Peyer's patch (tissue), 4 donors: Measurements from ENCODE around the gene SPG11. TPM values are rescaled to one million over a fixed set of nuclear protein-coding genes. Genes with fewer than 3 reads are reported as not detected.

Experiments used
- DNase-seq, 3 donors: peaks; one replicate each; pipeline ENCODE4 v3.0.0-alpha.2; 2017 to 2019
- H3K27ac ChIP-seq, 4 donors: fragments of 200-600 bp; sonication (generic); one replicate each; pipeline ENCODE4 v1.5.1; 2016 to 2019
- H3K27me3 ChIP-seq, 2 donors: fragments of 200-600 bp; sonication (generic); one replicate each; pipeline ENCODE4 v1.5.1; 2019
- H3K36me3 ChIP-seq, 3 donors: fragments of 200-600 bp; sonication (generic); one replicate each; pipeline ENCODE4 v1.5.1; 2016 to 2019
- H3K4me1 ChIP-seq, 4 donors: fragments of 200-600 bp; sonication (generic); one replicate each; pipeline ENCODE4 v1.5.1; 2016 to 2019
- H3K4me3 ChIP-seq, 4 donors: fragments of 200-600 bp; sonication (generic); 1 replicate in 3 of 4; 2 replicates in 1 of 4; pipeline ENCODE4 v1.5.1; 2016 to 2019; ENCODE audit warnings: mild to moderate bottlenecking in 1 of 4
- H3K9me3 ChIP-seq, 4 donors: fragments of 200-600 bp; sonication (generic); one replicate each; pipeline ENCODE4 v1.5.1; 2016 to 2019; ENCODE audit warnings: mild to moderate bottlenecking in 1 of 4
- CTCF ChIP-seq, 6 experiments: fragments of 450-650 bp in 4 of 6; fragments of 200-600 bp in 2 of 6; sonication (generic) in 1 of 6; IDR thresholded peaks; one replicate each; pipeline ENCODE4 v1.5.1; 2017 to 2019; ENCODE audit warnings: antibody characterized with exemption in 6 of 6, mild to moderate bottlenecking in 3 of 6, moderate library complexity in 1 of 6
- POLR2A ChIP-seq, 2 donors: fragments of 450-650 bp; IDR thresholded peaks; one replicate each; pipeline ENCODE4 v1.5.1; 2017; ENCODE audit warnings: antibody characterized with exemption in 2 of 2, mild to moderate bottlenecking in 2 of 2, moderate library complexity in 2 of 2
- total RNA-seq, 4 donors: library from RNA; depleted of rRNA; stranded (reverse); fragments of >200 nt; gene quantifications; one replicate each; pipeline ENCODE4 v1.1.0, GENCODE V29; 2016

The SPG11 gene
- total RNA-seq, 4 donors from 2014 or later: 125 to 215 (median 167) TPM

- Histone ChIP-seq H3K9me3 (no peaks in the 10 kb centered on the region), H3K27ac (peak overlapping the region in 1 of 4 donors; percentile 71), H3K4me1 (peaks cover 0 to 12% (median 5%) of the 10 kb centered on the region in 4 donors), H3K4me3 (no peak overlapping the region), H3K36me3 (no peaks in the 10 kb centered on the region), H3K27me3 (no peaks in the 10 kb centered on the region)
- peak in 1 of 3 donors; percentile 43 for DNase-seq
- no peak for TF ChIP-seq CTCF (IDR thresholded peaks at IDR 0.05)
- TF ChIP-seq POLR2A (IDR thresholded peaks at IDR 0.05): no peak
These were observed 6.9 kb upstream of the SPG11 start for GRCh38 chr15:44670087-44670950.

GRCh38 chr15:44668921-44669320 lies 5.5 kb upstream of the SPG11 start:
- DNase-seq: peak in 1 of 3 donors; percentile 51
- peak overlapping the region in 1 of 4 donors; percentile 71 for H3K27ac ChIP-seq
- peaks cover 0 to 12% (median 6%) of the 10 kb centered on the region in 4 donors for H3K4me1 ChIP-seq
- no peaks in the 10 kb centered on the region for H3K9me3 ChIP-seq
- H3K27me3 ChIP-seq: no peaks in the 10 kb centered on the region
- H3K36me3 ChIP-seq: no peaks in the 10 kb centered on the region
- TF ChIP-seq POLR2A (IDR thresholded peaks at IDR 0.05) (no peak), CTCF (IDR thresholded peaks at IDR 0.05) (no peak)
- no peak overlapping the region for H3K4me3 ChIP-seq

GRCh38 chr15:44667039-44667360 lies 3.5 kb upstream of the SPG11 start:
- no peaks in the 10 kb centered on the region for H3K9me3 ChIP-seq
- H3K4me1 ChIP-seq: peaks cover 0 to 12% (median 7%) of the 10 kb centered on the region in 4 donors
- H3K27ac ChIP-seq: peak overlapping the region in 3 of 4 donors; percentile 47 to 71 (median 54)
- TF ChIP-seq POLR2A (IDR thresholded peaks at IDR 0.05) (no peak), CTCF (IDR thresholded peaks at IDR 0.05) (no peak)
- H3K27me3 ChIP-seq: no peaks in the 10 kb centered on the region
- H3K4me3 ChIP-seq: no peak overlapping the region
- H3K36me3 ChIP-seq: no peaks in the 10 kb centered on the region
- DNase-seq: no peak

GRCh38 chr15:44666210-44667038 lies 3.0 kb upstream of the SPG11 start:
- DNase-seq: peak in 1 of 3 donors; percentile 40
- TF ChIP-seq CTCF (IDR thresholded peaks at IDR 0.05) (no peak), POLR2A (IDR thresholded peaks at IDR 0.05) (no peak)
- no peaks in the 10 kb centered on the region for H3K27me3 ChIP-seq

GRCh38 chr15:44662478-44663409 lies 718 bp downstream of the SPG11 start:
- Histone ChIP-seq H3K27ac (peak overlapping the region; percentile 96 to 100 (median 98)), H3K36me3 (peaks cover 0 to 23% (median 0%) of the 10 kb centered on the region in 3 donors), H3K27me3 (no peaks in the 10 kb centered on the region), H3K9me3 (no peaks in the 10 kb centered on the region), H3K4me1 (peaks cover 0 to 12% (median 8%) of the 10 kb centered on the region in 4 donors), H3K4me3 (peak overlapping the region; percentile 84 to 98 (median 88))
- peak; percentile 82 to 93 (median 88) for DNase-seq
- no peak for TF ChIP-seq CTCF (IDR thresholded peaks at IDR 0.05)
- no peak for TF ChIP-seq POLR2A (IDR thresholded peaks at IDR 0.05)

More at GRCh38 chr15:44666210-44667038, 3.0 kb upstream of the SPG11 start:
- no peaks in the 10 kb centered on the region for H3K36me3 ChIP-seq
- H3K9me3 ChIP-seq: no peaks in the 10 kb centered on the region
- H3K4me1 ChIP-seq: peaks cover 0 to 12% (median 8%) of the 10 kb centered on the region in 4 donors
- no peak overlapping the region for H3K4me3 ChIP-seq
- peak overlapping the region; percentile 4 to 71 (median 50) for H3K27ac ChIP-seq
